GM18867 (cell line): ENCODE measurements around the gene PARVA.

Experiments
- ATAC-seq: cut with Tn5 transposase; IDR thresholded peaks from one replicate; pipeline ENCODE4 v1.9.1; 2021; ENCODE audit warnings: mild to moderate bottlenecking, moderate library complexity; ENCODE audit not compliant: unreplicated experiment

Gene PARVA

DNA sequence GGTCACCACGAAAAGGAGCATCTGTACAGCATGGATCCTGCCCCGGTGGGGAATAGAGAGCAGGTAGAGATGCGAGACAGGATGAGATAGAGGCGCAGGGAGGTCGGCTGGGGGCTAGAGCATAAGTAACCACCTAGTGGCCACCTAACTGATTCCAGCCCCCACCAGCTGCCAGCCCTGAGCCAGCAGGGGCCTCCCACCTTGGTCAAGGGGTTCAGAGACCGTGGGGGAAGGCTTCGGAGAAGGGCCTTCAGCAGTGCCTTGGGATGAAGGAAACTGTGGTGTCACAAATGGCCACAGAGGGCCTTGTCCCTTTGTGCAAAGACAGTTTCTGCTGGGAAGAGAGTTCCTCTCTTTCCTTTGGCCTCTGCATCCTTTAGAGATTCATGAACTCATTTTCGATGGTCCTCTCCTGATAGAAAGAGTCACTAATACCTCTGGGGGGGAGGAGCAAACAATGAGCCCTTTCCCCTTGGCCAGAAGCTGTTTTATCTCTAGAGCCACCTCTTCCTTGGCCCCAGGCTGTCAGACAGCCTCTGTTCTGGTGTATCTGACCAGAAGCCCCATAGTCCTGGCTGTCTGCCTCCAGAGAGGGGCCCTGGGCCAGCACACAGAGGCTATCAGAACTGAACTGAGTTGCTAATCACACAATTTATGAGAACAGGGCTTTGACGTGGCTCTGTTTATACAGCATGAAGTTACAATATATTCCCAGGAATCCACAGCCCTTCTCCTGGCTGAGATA lies 146.0 kb downstream of the PARVA start:
- no peak for ATAC-seq

DNA sequence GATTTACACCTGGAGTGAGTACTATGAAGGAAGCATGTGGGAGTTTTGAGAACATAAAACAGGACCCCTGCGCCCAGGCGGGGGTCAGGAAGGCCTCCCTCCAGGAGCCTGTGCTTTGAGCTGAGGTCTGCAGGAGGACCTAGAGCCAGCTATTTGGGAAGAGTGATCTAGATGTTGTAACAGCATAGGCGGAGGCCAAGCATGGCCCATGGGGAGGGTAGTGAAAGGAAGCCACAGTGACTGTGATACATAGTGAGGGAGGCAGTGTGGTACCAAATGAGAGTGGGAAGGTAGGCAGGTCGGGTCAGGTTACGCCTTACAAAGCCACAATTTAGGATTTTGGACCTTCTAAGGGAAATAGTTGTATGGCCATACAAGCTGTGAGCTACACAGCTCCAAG lies 147.5 kb downstream of the PARVA start:
- no peak for ATAC-seq

GRCh38 chr11:12525466-12526055 lies 148.2 kb downstream of the PARVA start:
- no peak for ATAC-seq

- no peak for ATAC-seq
Observed at GRCh38 chr11:12526789-12527188, 149.4 kb downstream of the PARVA start.

DNA sequence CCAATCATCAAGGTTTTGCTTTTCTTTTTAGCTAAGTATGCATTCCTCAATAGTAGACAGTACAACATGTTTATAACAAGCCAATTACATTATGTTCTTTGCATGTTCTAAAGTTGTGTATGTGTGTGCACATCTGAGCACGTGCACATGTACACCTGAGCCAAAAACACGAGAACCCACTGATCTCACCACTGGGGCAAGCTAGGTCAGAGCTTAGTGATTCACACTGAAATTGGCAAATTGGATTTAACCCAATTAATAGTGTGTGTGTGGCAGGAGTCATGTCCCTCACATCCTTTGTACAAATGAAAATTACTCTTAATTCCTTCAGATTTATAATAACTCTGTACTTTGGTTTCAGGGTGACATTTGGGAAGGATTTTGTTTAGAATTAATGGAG lies 151.1 kb downstream of the PARVA start:
- ATAC-seq: no peak

- ATAC-seq: no peak
Observed at GRCh38 chr11:12529041-12529440, 151.7 kb downstream of the PARVA start.

DNA sequence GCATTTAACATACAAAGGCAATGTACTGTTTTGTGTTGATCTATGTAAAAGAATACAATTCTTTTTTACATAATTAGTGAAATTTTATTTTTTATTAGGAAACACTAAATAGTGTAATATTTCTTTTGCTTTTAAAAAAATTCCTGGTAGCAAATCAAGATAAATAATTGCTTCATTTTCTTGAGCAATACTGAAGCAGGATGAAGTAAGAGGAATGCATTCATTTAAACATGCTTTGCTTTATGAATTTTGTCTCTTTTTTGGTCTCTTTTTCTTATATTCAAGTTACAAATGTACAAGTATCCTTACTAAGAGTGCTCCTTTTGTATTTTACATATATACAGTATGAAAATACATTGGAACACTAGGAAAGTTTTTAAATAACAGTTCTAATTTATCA lies 152.4 kb downstream of the PARVA start:
- no peak for ATAC-seq

GRCh38 chr11:12531020-12531419 lies 153.6 kb downstream of the PARVA start:
- ATAC-seq: no peak

DNA sequence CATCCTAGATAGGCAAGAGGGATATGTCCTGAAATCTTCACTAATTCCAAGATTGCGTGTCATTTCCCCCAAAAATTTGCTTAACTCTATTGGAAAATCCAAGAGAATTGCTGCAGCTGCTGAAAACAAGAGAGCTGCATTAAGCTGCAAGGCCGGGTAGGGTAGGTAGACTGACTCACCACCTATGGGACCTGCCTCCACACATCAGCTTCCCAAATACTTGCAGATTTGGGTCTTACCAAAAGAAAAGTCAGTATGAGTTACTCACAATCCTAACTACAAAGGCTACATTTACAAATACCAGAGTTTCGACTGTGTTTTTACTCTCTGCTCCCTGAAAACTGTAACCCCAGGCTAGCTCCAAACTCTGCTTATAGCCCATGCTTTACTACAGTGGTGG lies 154.3 kb downstream of the PARVA start:
- ATAC-seq: no peak

GRCh38 chr11:12532580-12532979 lies 155.2 kb downstream of the PARVA start:
- no peak for ATAC-seq

- no peak for ATAC-seq
Observed at GRCh38 chr11:12534549-12534948, 157.2 kb downstream of the PARVA start.

GRCh38 chr11:12535321-12535720 lies 157.9 kb downstream of the PARVA start:
- ATAC-seq: no peak

GRCh38 chr11:12536566-12536965 lies 159.2 kb downstream of the PARVA start:
- ATAC-seq: no peak

GRCh38 chr11:12537778-12538401 lies 160.5 kb downstream of the PARVA start:
- no peak for ATAC-seq

DNA sequence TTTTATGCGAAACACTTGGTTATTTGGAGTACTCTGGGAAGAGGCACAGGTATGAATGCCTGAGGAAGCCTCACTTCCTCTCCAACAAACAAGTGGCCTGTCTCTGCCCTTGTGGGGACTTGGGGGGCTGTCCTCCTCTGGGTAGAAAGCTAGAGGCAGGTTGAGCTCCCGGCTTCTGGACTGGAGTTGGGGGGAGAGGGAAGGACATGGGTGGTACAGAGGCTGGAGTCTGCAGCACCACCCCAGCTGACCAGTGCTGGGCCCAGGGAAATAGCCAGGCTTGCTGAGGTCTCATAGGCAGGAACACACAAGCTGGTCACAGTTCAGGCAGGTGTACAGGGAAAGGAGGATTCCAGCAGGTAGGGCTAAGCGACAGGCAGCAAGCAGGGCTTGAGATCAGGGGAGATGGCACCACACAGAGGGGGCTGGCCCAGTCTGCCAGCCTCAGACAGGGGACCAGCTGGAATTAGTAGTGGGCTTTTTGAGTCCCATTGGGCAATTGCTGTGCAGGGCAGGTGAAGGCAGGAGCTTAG lies 161.6 kb downstream of the PARVA start:
- no peak for ATAC-seq

DNA sequence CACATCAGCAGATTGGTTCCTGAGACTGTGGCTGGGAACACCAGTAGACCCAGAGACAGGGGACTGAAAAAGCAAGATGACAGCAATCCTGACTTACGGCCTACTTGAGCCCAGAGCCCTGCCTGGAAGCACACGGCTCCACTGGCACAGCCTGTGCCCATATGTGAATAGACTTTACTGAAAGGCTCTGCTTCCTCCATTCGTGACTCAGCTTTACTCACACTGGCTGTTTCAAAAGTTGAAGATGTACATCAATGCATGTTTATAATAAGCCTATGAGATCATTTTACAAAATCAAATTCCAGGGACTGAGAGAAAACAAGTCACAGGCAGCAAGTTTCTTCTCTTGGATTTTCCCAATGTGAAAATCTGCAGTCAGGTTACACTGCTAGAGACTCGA lies 162.2 kb downstream of the PARVA start:
- ATAC-seq: no peak

DNA sequence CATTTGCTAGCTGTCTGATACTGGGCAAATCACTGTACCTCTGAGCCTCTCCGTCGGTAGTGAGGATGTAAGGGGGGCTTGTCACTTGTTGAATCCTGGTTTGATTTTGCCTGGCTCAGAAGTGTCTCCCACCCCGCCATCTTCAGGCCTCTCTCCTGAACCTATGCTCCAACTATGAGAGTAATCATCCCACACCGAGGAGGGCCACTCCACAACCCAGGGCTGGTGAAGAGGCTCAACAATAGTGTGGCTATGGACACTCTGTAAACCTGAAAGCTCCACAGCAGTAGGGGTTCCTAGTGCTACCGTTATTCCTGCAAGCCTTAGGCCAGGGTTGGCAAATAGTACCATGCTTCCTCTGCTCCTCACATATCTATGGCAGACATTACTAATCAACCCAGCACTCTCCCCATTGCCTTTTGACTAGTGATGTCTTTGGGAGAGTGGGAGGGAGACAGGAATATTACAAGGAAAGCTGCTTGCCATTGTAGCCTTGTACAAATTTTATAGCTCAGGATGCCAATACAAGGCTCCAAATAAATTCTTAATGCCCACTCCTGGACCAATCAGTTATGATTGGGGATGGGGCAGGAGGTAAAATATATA lies 162.8 kb downstream of the PARVA start:
- ATAC-seq: no peak

GRCh38 chr11:12540913-12541582 lies 163.7 kb downstream of the PARVA start:
- ATAC-seq: no peak

- no peak for ATAC-seq
Observed at GRCh38 chr11:12541583-12542151, 164.3 kb downstream of the PARVA start.

- no peak for ATAC-seq
Observed at GRCh38 chr11:12542186-12542935, 165.0 kb downstream of the PARVA start.
